RWPE2 (cell line): Measurements from ENCODE around the gene RPS6KA5.
A peak's percentile ranks its signal among the peaks of the same experiment; 100 is the strongest.
"Not testable (repeated sequence)": the region's sequence is repeated elsewhere in the genome, so short reads cannot be mapped to it uniquely, and the experiment has no call there.

Source experiments
- ATAC-seq: fragments of 200-7000 bp; cut with Tn5 transposase; 3 replicates; pipeline ENCODE4 v1.9.1; 2021; ENCODE audit warnings: low read depth
- DNase-seq: peaks from one replicate; pipeline ENCODE4 v3.0.0-alpha.2; 2020; ENCODE audit warnings: low spot score
- H3K27ac ChIP-seq: fragments of 450-650 bp; 2 replicates; pipeline ENCODE4 v1.5.1; 2017; ENCODE audit warnings: mild to moderate bottlenecking; ENCODE audit not compliant: poor library complexity, severe bottlenecking
- H3K27me3 ChIP-seq: fragments of 250-450 bp; sonication (Bioruptor Pico); 2 replicates; pipeline ENCODE4 v1.5.1; 2021; ENCODE audit warnings: mild to moderate bottlenecking, moderate library complexity; ENCODE audit not compliant: insufficient read depth, poor library complexity, severe bottlenecking
- H3K36me3 ChIP-seq: fragments of 250-450 bp; sonication (Bioruptor Pico); 2 replicates; pipeline ENCODE4 v1.5.1; 2020; ENCODE audit warnings: low read depth, mild to moderate bottlenecking, moderate library complexity
- H3K4me1 ChIP-seq: fragments of 250-450 bp; sonication (Bioruptor Pico); 2 replicates; pipeline ENCODE4 v1.5.1; 2021; ENCODE audit warnings: mild to moderate bottlenecking, moderate library complexity; ENCODE audit not compliant: insufficient read depth, poor library complexity, severe bottlenecking
- H3K4me3 ChIP-seq: fragments of 250-450 bp; sonication (Bioruptor Pico); 2 replicates; pipeline ENCODE4 v1.5.1; 2021; ENCODE audit warnings: mild to moderate bottlenecking, moderate library complexity; ENCODE audit not compliant: severe bottlenecking
- H3K9me3 ChIP-seq: fragments of 250-450 bp; sonication (Bioruptor Pico); 2 replicates; pipeline ENCODE4 v1.5.1; 2021; ENCODE audit warnings: mild to moderate bottlenecking, moderate library complexity; ENCODE audit not compliant: severe bottlenecking
- TF ChIP-seq, protein P1 (sequence below): fragments of 450-650 bp; IDR thresholded peaks from one replicate; pipeline ENCODE4 v1.5.1; 2017; ENCODE audit warnings: mild to moderate bottlenecking, moderate library complexity; ENCODE audit not compliant: poor library complexity, severe bottlenecking

RPS6KA5 gene

DNA sequence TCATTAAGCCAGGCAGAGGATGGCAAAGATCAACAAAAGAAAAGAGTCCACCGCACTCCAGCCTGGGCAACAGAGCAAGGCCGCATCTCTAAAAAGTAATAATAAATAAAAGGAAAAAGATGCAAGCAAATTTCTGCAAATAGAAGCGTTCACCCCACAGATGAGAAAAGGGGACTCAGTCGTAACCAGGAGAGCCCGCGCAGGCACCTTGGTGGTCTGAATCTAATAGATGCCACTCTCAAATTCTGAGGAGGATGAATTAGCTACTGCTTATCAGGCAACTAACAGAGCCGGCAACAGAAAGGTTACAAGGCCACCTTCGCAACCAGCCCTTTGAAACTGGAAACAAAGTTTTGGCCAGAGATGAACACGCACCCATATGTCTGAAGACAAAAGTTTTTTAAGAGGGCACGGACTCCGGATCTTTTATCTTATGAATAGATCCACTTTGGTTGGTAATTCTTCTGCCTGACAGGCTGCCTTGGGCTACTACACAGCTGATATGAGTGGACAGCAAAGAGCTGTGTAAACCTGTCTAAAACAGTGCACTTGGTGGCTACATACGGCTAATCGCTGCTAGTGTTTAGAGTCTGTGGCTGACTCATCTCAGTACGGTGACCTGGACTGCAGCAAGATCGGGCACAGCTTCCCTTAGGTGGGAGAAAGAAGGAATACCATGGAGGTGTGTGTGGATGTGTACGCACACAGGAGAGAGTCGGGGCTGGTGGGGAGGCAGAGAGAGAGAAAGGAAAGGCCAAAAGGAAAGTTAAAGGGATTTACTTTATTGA, 211.3 kb downstream of the RPS6KA5 start:
- no peaks in the 10 kb centered on the region for H3K27me3 ChIP-seq
- TF ChIP-seq, protein P1, sequence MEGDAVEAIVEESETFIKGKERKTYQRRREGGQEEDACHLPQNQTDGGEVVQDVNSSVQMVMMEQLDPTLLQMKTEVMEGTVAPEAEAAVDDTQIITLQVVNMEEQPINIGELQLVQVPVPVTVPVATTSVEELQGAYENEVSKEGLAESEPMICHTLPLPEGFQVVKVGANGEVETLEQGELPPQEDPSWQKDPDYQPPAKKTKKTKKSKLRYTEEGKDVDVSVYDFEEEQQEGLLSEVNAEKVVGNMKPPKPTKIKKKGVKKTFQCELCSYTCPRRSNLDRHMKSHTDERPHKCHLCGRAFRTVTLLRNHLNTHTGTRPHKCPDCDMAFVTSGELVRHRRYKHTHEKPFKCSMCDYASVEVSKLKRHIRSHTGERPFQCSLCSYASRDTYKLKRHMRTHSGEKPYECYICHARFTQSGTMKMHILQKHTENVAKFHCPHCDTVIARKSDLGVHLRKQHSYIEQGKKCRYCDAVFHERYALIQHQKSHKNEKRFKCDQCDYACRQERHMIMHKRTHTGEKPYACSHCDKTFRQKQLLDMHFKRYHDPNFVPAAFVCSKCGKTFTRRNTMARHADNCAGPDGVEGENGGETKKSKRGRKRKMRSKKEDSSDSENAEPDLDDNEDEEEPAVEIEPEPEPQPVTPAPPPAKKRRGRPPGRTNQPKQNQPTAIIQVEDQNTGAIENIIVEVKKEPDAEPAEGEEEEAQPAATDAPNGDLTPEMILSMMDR, result no peak
- DNase-seq (no peak), ATAC-seq (peak; percentile 24; the same call in 1 of the 3 replicates)
- H3K27ac ChIP-seq, result peak overlapping the region; percentile 93
- no peaks in the 10 kb centered on the region for H3K36me3 ChIP-seq
- peaks cover 30% of the 10 kb centered on the region for H3K4me1 ChIP-seq
- H3K4me3 ChIP-seq, result no peak overlapping the region
- H3K9me3 ChIP-seq, result no peaks in the 10 kb centered on the region

DNA sequence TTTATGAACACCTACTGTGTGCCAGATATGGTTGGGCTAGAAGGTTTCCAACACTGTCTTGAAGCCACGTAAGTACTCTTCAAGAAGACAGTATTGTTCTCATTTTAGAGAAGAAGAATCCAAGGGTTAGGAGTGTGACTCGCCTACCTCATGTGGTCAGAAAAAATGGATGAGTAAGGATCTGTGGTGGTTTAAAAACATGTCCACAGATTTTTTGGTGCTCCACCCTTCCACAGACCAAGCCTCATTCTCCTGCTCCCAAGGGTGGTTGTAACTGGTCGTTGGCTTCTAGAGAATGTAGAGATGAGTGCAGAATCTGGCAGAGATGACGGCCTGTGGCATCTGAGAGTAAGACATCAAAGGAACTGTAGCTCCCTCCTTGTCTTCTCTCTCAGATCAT, 213.9 kb downstream of the RPS6KA5 start:
- no peak overlapping the region for H3K4me3 ChIP-seq
- ATAC-seq, result peak; percentile 38; the same call in 2 of the 3 replicates
- TF ChIP-seq, protein P1, result no peak
- H3K27ac ChIP-seq, result no peak overlapping the region
- no peaks in the 10 kb centered on the region for H3K36me3 ChIP-seq
- DNase-seq, result no peak
- H3K27me3 ChIP-seq, result no peaks in the 10 kb centered on the region
- peaks cover 23% of the 10 kb centered on the region for H3K4me1 ChIP-seq
- H3K9me3 ChIP-seq, result no peaks in the 10 kb centered on the region

DNA sequence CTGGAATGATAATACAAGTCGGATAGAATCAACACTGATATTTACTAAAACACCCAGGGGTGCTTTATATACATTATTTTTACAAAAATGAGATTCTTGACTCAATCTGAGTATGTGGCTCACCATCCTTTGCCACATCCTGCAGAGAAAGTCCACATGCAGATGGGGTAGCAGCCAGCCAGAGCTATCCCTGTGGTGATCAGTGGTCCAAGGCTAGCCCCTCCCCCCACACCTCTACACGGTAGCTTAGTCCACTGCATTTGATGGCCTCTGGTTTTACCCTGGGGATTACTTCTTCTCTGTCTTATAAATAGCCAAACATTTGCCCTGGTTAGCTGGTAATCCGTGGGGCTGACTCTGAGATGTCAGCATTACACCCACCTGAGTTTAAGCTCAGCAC, 216.1 kb downstream of the RPS6KA5 start:
- Histone ChIP-seq H3K36me3 (no peaks in the 10 kb centered on the region), H3K27me3 (no peaks in the 10 kb centered on the region), H3K4me1 (peaks cover 3% of the 10 kb centered on the region), H3K4me3 (no peak overlapping the region), H3K27ac (no peak overlapping the region), H3K9me3 (no peaks in the 10 kb centered on the region)
- TF ChIP-seq, protein P1, result no peak
- DNase-seq, result no peak
- no peak for ATAC-seq

DNA sequence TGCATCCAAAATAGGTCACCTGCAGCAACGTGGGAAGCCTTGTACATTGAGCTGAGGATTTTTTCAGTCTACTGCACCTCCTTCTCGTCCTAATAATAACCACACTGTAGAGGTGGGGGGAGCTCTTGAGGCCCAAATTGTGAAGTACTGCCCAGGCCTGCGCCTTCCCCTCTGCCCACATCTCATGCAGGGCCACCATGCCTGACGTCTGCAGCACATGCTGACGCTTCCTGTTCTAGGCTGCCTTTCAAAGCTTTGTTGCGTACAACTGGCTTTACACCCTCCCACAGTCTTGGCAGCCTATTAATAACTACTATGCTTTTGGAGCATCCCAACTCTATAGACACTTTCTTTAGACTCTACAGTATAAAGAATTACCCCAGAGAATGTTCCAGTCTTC, 217.7 kb downstream of the RPS6KA5 start:
- ATAC-seq (no peak; the same call in 2 of the 3 replicates), DNase-seq (peak; percentile 10)
- no peaks in the 10 kb centered on the region for H3K27me3 ChIP-seq
- no peak overlapping the region for H3K27ac ChIP-seq
- TF ChIP-seq, protein P1, result no peak
- H3K4me1 ChIP-seq, result peaks cover 4% of the 10 kb centered on the region
- no peaks in the 10 kb centered on the region for H3K36me3 ChIP-seq
- H3K4me3 ChIP-seq, result no peak overlapping the region
- no peaks in the 10 kb centered on the region for H3K9me3 ChIP-seq

DNA sequence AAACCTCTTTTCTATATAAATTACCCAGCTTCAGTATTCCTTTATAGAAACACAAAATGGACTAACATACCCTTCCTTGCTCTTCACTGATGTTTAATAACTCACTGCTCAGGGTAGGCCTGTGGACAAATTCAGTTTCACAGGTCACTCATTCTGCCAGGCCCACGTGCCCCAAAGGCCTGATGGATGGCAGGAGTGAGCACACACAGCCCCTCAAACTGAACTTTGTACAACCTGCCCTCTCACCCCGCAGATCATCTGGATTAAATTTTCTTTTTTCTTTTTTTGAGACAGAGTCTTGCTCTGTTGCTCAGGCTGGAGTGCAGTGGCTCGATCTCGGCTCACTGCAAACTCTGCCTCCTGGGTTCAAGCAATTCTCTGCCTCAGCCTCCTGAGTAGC, 219.8 kb downstream of the RPS6KA5 start:
- not testable (repeated sequence) for ATAC-seq, H3K4me1 ChIP-seq, H3K27ac ChIP-seq, H3K36me3 ChIP-seq, H3K9me3 ChIP-seq, H3K4me3 ChIP-seq, H3K27me3 ChIP-seq
- DNase-seq, result peak; percentile 22
